ENCODE results near the gene MCMBP.
"Not testable (repeated sequence)": the region's sequence is repeated elsewhere in the genome, so short reads cannot be mapped to it uniquely, and the experiment has no call there.

Gene MCMBP

GRCh38 chr10:119827430-119827829, 45.2 kb downstream of the MCMBP start:
- DNase-seq = no peak

- no peak for DNase-seq
Measured at GRCh38 chr10:119826771-119827170, 45.9 kb downstream of the MCMBP start.

- no peak for DNase-seq
Measured at GRCh38 chr10:119824299-119824698, 48.3 kb downstream of the MCMBP start.

- DNase-seq = no peak
Measured at GRCh38 chr10:119821182-119821581, 51.5 kb downstream of the MCMBP start.

GRCh38 chr10:119818889-119819270, 53.8 kb downstream of the MCMBP start:
- no peak for DNase-seq

GRCh38 chr10:119817991-119818888, 54.4 kb downstream of the MCMBP start:
- DNase-seq = no peak

GRCh38 chr10:119815671-119816070, 57.0 kb downstream of the MCMBP start:
- no peak for DNase-seq

- DNase-seq = peak; percentile 42
Measured at GRCh38 chr10:119812684-119813083, 60.0 kb downstream of the MCMBP start.

GRCh38 chr10:119811122-119811521, 61.5 kb downstream of the MCMBP start:
- no peak for DNase-seq

GRCh38 chr10:119807960-119808697, 64.5 kb downstream of the MCMBP start:
- DNase-seq = no peak

GRCh38 chr10:119806334-119807130, 66.1 kb downstream of the MCMBP start:
- no peak for DNase-seq

GRCh38 chr10:119805702-119806230, 66.9 kb downstream of the MCMBP start:
- DNase-seq = no peak

GRCh38 chr10:119803264-119803663, 69.4 kb downstream of the MCMBP start:
- DNase-seq = no peak

GRCh38 chr10:119801998-119802538, 70.6 kb downstream of the MCMBP start:
- DNase-seq = no peak

- DNase-seq = no peak
Measured at GRCh38 chr10:119801176-119801575, 71.5 kb downstream of the MCMBP start.

GRCh38 chr10:119796039-119796438, 76.6 kb downstream of the MCMBP start:
- DNase-seq = no peak

- not testable (repeated sequence) for DNase-seq
Measured at GRCh38 chr10:119795101-119795500, 77.5 kb downstream of the MCMBP start.

- no peak for DNase-seq
Measured at GRCh38 chr10:119786117-119786769, 86.4 kb downstream of the MCMBP start.

GRCh38 chr10:119784340-119785067, 88.1 kb downstream of the MCMBP start:
- no peak for DNase-seq

- DNase-seq = no peak
Measured at GRCh38 chr10:119783665-119784027, 89.0 kb downstream of the MCMBP start.

- DNase-seq = no peak
Measured at GRCh38 chr10:119782981-119783664, 89.5 kb downstream of the MCMBP start.

All from DMS79 treated with DMSO at 0.1 percent for 48 hours (cell line).